GM21723 (cell line): ENCODE results near the gene OR3A1.
"Not testable (repeated sequence)": the region's sequence is repeated elsewhere in the genome, so short reads cannot be mapped to it uniquely, and the experiment has no call there.

Experiments used
- ATAC-seq: cut with Tn5 transposase; IDR thresholded peaks from one replicate; pipeline ENCODE4 v1.9.1; 2021; ENCODE audit warnings: mild to moderate bottlenecking, moderate library complexity; ENCODE audit not compliant: unreplicated experiment

Gene OR3A1

GRCh38 chr17:3298260-3298659, at the start of gene OR3A1:
TSS of gene OR3A1 (minus strand) at chr17:3298360. CDS start at chr17:3292582, 5,778 bp downstream.
- no peak for ATAC-seq

- not testable (repeated sequence) for ATAC-seq
Observed at GRCh38 chr17:3342782-3343181, 44.6 kb upstream of the OR3A1 start.

GRCh38 chr17:3335876-3336275, 37.7 kb upstream of the OR3A1 start:
- no peak for ATAC-seq

- no peak for ATAC-seq
Observed at GRCh38 chr17:3318336-3318735, 20.2 kb upstream of the OR3A1 start.

GRCh38 chr17:3316836-3317235, 18.7 kb upstream of the OR3A1 start:
- no peak for ATAC-seq

- no peak for ATAC-seq
Observed at GRCh38 chr17:3308603-3309002, 10.4 kb upstream of the OR3A1 start.

GRCh38 chr17:3295632-3296031, 2.5 kb downstream of the OR3A1 start:
- ATAC-seq = no peak

- ATAC-seq = not testable (repeated sequence)
Observed at GRCh38 chr17:3293548-3293947, 4.6 kb downstream of the OR3A1 start.

GRCh38 chr17:3282901-3283300, 15.3 kb downstream of the OR3A1 start:
- no peak for ATAC-seq

- no peak for ATAC-seq
Observed at GRCh38 chr17:3276126-3276525, 22.0 kb downstream of the OR3A1 start.

GRCh38 chr17:3271072-3271848, 26.9 kb downstream of the OR3A1 start:
- ATAC-seq = no peak

- no peak for ATAC-seq
Observed at GRCh38 chr17:3260600-3260999, 37.6 kb downstream of the OR3A1 start.

- ATAC-seq = no peak
Observed at GRCh38 chr17:3260163-3260562, 38.0 kb downstream of the OR3A1 start.

- ATAC-seq = no peak
Observed at GRCh38 chr17:3256575-3256974, 41.6 kb downstream of the OR3A1 start.

- ATAC-seq = not testable (repeated sequence)
Observed at GRCh38 chr17:3249013-3249412, 49.1 kb downstream of the OR3A1 start.

GRCh38 chr17:3244841-3245240, 53.3 kb downstream of the OR3A1 start:
- not testable (repeated sequence) for ATAC-seq

- ATAC-seq = not testable (repeated sequence)
Observed at GRCh38 chr17:3241044-3241443, 57.1 kb downstream of the OR3A1 start.
